LNCAP (cell line): ENCODE measurements around the gene ASTL.
A peak's percentile ranks its signal among the peaks of the same experiment; 100 is the strongest.

Experiments used
- TF ChIP-seq, protein P1 (sequence below): fragments of 450-650 bp; IDR thresholded peaks from 2 replicates; pipeline ENCODE4 v1.5.1; 2017; ENCODE audit warnings: mild to moderate bottlenecking

Gene ASTL

GRCh38 chr2:96180002-96180401 is 41.7 kb upstream of the ASTL start:
- TF ChIP-seq, protein P1, sequence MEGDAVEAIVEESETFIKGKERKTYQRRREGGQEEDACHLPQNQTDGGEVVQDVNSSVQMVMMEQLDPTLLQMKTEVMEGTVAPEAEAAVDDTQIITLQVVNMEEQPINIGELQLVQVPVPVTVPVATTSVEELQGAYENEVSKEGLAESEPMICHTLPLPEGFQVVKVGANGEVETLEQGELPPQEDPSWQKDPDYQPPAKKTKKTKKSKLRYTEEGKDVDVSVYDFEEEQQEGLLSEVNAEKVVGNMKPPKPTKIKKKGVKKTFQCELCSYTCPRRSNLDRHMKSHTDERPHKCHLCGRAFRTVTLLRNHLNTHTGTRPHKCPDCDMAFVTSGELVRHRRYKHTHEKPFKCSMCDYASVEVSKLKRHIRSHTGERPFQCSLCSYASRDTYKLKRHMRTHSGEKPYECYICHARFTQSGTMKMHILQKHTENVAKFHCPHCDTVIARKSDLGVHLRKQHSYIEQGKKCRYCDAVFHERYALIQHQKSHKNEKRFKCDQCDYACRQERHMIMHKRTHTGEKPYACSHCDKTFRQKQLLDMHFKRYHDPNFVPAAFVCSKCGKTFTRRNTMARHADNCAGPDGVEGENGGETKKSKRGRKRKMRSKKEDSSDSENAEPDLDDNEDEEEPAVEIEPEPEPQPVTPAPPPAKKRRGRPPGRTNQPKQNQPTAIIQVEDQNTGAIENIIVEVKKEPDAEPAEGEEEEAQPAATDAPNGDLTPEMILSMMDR = no peak

- TF ChIP-seq, protein P1 = no peak
Observed at GRCh38 chr2:96176661-96177060, 38.4 kb upstream of the ASTL start.

- TF ChIP-seq, protein P1 = no peak
Observed at GRCh38 chr2:96175951-96176350, 37.6 kb upstream of the ASTL start.

DNA sequence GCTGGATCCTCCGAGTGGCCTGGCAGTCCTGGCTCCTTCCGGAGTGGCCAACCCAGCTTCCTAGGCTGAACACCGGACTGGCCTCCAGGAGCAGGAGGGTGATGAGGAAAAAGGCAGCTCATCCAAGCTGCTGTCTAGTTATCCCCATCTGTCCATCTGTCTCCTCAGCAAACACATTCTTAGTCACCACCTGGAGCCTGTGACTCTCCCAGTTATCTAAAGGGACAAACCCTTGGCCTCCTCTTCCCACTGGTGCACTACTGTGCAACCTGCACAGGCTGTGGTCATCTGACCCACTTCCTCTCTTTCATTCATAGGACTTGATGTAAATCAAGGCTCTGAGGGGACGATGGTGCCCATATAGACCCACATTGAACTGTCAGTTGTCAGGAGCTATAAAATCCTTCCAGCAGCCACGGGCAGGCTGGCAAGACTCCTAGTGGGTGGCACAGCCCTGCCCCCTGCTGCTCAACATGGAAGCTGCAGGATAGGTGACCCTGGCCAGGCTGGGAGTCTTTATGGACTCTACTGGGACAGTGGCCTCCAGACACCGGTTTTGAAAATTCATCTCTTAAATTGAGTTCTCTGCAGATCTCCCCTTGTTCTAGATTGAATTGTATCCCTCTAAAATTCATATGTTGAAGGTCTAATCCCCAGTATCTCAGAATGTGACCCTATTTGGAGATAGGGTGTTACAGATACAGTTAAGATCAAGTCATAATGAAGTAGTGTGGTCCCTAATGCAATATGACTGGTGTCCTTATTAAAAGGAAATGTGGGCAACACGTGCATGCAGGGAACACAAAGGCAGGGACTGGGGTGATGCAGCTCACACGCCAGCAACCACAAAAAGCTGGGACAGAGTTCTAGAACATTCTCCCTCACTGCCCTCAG is 36.2 kb upstream of the ASTL start:
- TF ChIP-seq, protein P1 = peak; percentile 84

DNA sequence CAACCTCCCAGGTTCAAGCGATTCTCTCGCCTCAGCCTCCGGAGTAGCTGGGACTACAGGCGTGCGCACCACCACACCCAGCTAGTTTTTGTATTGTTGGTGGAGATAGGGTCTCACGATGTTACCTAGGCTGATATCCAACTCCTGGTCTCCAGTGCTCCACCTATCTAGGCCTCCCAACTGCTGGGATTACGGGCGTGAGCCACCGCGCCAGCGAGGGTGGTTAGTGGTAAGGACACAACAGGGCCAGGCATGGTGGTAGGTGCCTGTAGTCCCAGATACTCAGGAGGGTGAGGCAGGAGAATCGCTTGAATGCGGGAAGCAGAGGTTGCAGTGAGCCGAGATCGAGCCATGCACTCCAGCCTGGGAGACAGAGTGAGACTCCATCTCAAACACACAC is 33.5 kb upstream of the ASTL start:
- TF ChIP-seq, protein P1 = no peak

- TF ChIP-seq, protein P1 = no peak
Observed at GRCh38 chr2:96170626-96171025, 32.3 kb upstream of the ASTL start.

DNA sequence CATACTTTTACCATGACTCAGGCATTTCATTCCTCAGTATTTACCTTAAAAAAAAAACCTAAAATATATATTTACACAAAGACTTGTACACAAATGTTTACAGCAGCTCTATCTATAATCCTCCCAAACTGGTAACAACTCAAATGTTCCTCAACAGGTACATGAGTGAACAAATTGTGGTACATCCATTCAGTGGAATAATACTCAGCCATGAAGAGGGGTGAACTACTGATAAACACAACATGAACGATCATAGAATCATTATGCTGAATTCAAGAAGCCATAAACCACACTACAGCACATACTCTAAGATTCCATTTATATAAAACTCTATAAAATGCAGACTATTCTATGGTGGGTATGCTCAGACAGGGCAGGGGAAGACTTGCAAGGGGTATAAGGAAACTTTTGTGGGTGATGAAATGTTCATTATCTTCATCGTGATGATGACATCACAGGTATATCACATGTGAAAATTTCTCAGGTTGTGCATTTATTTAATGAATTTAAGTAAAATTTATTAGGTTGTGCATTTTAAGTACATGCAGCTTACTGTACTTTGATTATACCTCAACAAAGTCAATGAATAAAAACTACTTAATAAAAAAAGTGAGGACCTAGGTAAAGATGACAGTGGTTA is 31.7 kb upstream of the ASTL start:
- TF ChIP-seq, protein P1 = no peak
